Fibroblast of lung (primary cell): ENCODE data around the gene SLC17A5.

Source experiments
- CTCF ChIP-seq, 2 donors: IDR thresholded peaks in 1 of 2; conservative IDR thresholded peaks in 1 of 2; 1 replicate in 1 of 2; 2 replicates in 1 of 2; pipeline ENCODE4 v1.5.1; 2011 to 2012; ENCODE audit warnings: low read length in 2 of 2, control low read depth in 1 of 2, inconsistent platforms in 1 of 2, low read depth in 1 of 2, mild to moderate bottlenecking in 1 of 2
- EZH2 ChIP-seq: IDR thresholded peaks from 2 replicates; pipeline ENCODE4 v1.5.1; 2012; ENCODE audit warnings: low read length, control low read depth, mild to moderate bottlenecking; ENCODE audit errors: missing control alignments

GRCh38 chr6:73655341-73655917, 1.6 kb upstream of the SLC17A5 start:
- no peak for TF ChIP-seq CTCF (conservative IDR thresholded peaks at IDR 0.05 in 1 of 2, IDR thresholded peaks at IDR 0.05 in 1 of 2; ENCODE audit: low read depth in 1 of 2, low read length in 2 of 2)
- no peak for TF ChIP-seq EZH2
